Measurements from ENCODE around the gene CFD. TPM values are rescaled to one million over a fixed set of nuclear protein-coding genes. Genes with fewer than 3 reads are reported as not detected.
A peak's percentile ranks its signal among the peaks of the same experiment; 100 is the strongest.

Gene CFD
- total and polyA plus RNA-seq, 12 donors = 21.1 to 583 (median 98.6) TPM

DNA sequence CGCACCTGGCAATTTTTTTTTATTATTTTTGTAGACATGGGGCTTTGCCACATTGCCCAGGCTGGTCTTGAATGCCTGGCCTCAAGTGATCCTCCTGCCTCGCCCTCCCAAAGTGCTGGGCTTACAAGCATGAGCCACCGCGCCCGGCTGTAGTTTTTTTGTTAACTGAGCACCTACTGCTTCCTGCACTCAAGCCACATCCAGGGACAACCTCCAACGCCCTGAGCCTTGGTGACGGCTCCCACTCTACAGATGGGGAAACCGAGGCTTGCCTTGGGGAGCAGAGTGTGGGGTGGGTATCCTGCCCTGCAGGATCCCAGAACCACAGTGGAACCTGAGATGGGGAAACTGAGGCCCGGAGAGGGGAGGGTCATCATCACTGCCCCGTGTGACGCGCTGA, 4.3 kb upstream of the CFD start:
- H3K9me3 ChIP-seq = no peaks in the 10 kb centered on the region
- H3K27ac ChIP-seq = no peak overlapping the region
- intact Hi-C loops (cut with DNase I) = loop anchor here in 5 of 10 donors (5.0 to 10.0 kb wide), 7 partner anchors 60 to 130 kb away; partner anchors contain the start of genes WDR18 (in 2 of the 5), KISS1R (in 1 of the 5) and PTBP1 (in 1 of the 5)
- ATAC-seq = no peak
- TF ChIP-seq, protein P1, sequence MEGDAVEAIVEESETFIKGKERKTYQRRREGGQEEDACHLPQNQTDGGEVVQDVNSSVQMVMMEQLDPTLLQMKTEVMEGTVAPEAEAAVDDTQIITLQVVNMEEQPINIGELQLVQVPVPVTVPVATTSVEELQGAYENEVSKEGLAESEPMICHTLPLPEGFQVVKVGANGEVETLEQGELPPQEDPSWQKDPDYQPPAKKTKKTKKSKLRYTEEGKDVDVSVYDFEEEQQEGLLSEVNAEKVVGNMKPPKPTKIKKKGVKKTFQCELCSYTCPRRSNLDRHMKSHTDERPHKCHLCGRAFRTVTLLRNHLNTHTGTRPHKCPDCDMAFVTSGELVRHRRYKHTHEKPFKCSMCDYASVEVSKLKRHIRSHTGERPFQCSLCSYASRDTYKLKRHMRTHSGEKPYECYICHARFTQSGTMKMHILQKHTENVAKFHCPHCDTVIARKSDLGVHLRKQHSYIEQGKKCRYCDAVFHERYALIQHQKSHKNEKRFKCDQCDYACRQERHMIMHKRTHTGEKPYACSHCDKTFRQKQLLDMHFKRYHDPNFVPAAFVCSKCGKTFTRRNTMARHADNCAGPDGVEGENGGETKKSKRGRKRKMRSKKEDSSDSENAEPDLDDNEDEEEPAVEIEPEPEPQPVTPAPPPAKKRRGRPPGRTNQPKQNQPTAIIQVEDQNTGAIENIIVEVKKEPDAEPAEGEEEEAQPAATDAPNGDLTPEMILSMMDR (IDR thresholded peaks at IDR 0.05) = no peak
- H3K4me3 ChIP-seq = no peak overlapping the region
- WGBS, 2 donors = 86 to 91% methylated on average over 12 of the region's 12 CpGs
- H3K36me3 ChIP-seq = no peaks in the 10 kb centered on the region
- H3K27me3 ChIP-seq = peaks cover 0 to 67% (median 46%) of the 10 kb centered on the region in 7 donors
- no peak for DNase-seq
- H3K4me1 ChIP-seq = peaks cover 7 to 42% (median 10%) of the 10 kb centered on the region in 9 donors

DNA sequence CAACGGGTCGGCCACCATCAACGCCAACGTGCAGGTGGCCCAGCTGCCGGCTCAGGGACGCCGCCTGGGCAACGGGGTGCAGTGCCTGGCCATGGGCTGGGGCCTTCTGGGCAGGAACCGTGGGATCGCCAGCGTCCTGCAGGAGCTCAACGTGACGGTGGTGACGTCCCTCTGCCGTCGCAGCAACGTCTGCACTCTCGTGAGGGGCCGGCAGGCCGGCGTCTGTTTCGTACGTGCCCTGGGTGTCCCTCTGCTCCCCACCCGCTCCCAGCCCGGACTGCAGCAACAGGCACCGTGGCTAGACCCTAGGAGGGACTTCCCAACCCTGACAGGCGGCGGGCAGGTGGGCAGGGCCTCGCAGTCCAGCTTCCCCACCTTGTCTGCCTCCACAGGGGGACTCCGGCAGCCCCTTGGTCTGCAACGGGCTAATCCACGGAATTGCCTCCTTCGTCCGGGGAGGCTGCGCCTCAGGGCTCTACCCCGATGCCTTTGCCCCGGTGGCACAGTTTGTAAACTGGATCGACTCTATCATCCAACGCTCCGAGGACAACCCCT, 3.8 kb upstream of the CFD start:
- 74 to 75% methylated on average over 40 of the region's 40 CpGs for WGBS, 2 donors
- intact Hi-C loops (cut with DNase I) = loop anchor here in 5 of 10 donors (2.0 to 10.0 kb wide), 8 partner anchors 61 to 129 kb away; partner anchors contain the start of genes WDR18 (in 2 of the 5), KISS1R (in 1 of the 5) and PTBP1 (in 1 of the 5)
- peaks cover 2 to 42% (median 9%) of the 10 kb centered on the region in 9 donors for H3K4me1 ChIP-seq
- H3K27me3 ChIP-seq = peaks cover 0 to 72% (median 51%) of the 10 kb centered on the region in 7 donors
- no peak for ATAC-seq
- no peaks in the 10 kb centered on the region for H3K36me3 ChIP-seq
- H3K9me3 ChIP-seq = no peaks in the 10 kb centered on the region
- TF ChIP-seq, protein P1 (IDR thresholded peaks at IDR 0.05) = no peak
- H3K27ac ChIP-seq = no peak overlapping the region
- no peak overlapping the region for H3K4me3 ChIP-seq
- no peak for DNase-seq

DNA sequence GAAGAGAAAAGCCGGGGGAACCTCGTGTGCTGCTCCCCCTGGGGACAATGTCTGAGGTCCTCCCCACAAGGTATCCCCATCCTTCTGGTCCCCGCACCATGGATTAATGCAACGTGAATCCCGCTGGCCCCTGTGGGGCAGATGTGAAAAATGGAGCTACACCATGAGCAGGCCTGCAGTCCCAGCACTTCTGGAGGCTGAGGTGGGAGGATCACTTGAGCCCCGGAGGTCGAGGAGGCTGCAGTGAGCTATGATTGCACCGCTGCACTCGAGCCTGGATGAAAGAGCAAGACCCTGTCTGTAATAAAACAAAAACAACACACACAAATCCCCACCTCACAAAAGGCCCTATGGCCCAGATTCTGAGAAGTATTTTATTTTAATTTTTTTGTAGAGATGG, 1.2 kb upstream of the CFD start:
- no peaks in the 10 kb centered on the region for H3K36me3 ChIP-seq
- H3K27me3 ChIP-seq = peaks cover 0 to 62% (median 44%) of the 10 kb centered on the region in 7 donors
- ATAC-seq = no peak
- intact Hi-C loops (cut with DNase I) = loop anchor here in 5 of 10 donors (5.0 to 10.0 kb wide), 7 partner anchors 59 to 127 kb away; partner anchors contain the start of genes WDR18 (in 2 of the 5), KISS1R (in 1 of the 5) and PTBP1 (in 1 of the 5)
- no peak for DNase-seq
- no peak overlapping the region for H3K4me3 ChIP-seq
- peaks cover 0 to 35% (median 7%) of the 10 kb centered on the region in 9 donors for H3K4me1 ChIP-seq
- 77 to 81% methylated on average over 9 of the region's 9 CpGs for WGBS, 2 donors
- TF ChIP-seq, protein P1 (IDR thresholded peaks at IDR 0.05) = no peak
- no peaks in the 10 kb centered on the region for H3K9me3 ChIP-seq
- H3K27ac ChIP-seq = peak overlapping the region in 2 of 10 donors; percentile 74 to 79

DNA sequence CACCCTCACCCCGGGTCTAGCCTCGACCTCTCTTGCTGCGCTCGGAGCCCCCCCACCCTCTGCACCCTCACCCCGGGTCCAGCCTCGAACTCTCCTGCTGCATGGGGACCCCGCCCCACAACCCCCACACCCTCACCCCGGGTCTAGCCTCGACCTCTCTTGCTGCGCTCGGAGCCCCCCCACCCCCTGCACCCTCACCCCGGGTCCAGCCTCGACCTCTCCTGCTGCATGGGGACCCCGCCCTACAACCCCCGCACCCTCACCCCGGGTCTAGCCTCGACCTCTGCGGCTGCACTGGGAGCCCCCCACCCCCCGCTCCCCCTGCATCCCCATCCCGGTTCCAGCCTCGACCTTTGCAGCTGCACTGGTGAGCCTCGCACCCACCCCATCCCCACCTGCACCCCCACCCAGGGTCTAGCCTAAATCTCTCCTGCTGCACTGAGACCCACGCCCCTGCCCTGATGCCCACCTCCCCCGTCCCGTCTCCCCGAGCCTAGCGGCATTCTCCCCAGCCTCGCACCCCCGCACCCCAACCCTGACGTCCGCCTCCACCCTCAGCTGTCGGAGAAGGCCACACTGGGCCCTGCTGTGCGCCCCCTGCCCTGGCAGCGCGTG, 1.8 kb downstream of the CFD start:
- Histone ChIP-seq H3K36me3 (no peaks in the 10 kb centered on the region), H3K4me1 (peaks cover 0 to 46% (median 10%) of the 10 kb centered on the region in 9 donors), H3K4me3 (peak overlapping the region in 6 of 10 donors; percentile 34 to 57 (median 50)), H3K27me3 (peaks cover 0 to 47% (median 36%) of the 10 kb centered on the region in 7 donors), H3K9me3 (no peaks in the 10 kb centered on the region), H3K27ac (no peak overlapping the region)
- ATAC-seq = no peak
- TF ChIP-seq, protein P1 (IDR thresholded peaks at IDR 0.05) = no peak
- no peak for DNase-seq
- WGBS, 2 donors = 64 to 68% methylated on average over 33 to 34 of the region's 35 CpGs
- intact Hi-C loops (cut with DNase I) = loop anchor here in 6 of 10 donors (5.0 to 10.0 kb wide), 6 partner anchors 56 to 124 kb away; partner anchors contain the start of genes KISS1R (in 4 of the 6) and WDR18 (in 3 of the 6)

Data from heart right ventricle (tissue), 16 donors.